Right ventricle myocardium inferior (tissue), 1 donor: ENCODE data around the gene CWC15. TPM values are rescaled to one million over a fixed set of nuclear protein-coding genes. Genes with fewer than 3 reads are reported as not detected.
"Not testable (repeated sequence)": the region's sequence is repeated elsewhere in the genome, so short reads cannot be mapped to it uniquely, and the experiment has no call there.

ENCODE experiments used
- ATAC-seq: fragments of 200-7000 bp; cut with Tn5 transposase; one replicate; pipeline ENCODE4 v1.9.1; 2020; ENCODE audit warnings: mild to moderate bottlenecking, moderate library complexity
- DNase-seq: peaks from one replicate; pipeline ENCODE4 v3.0.0; 2021; ENCODE audit errors: missing footprints
- intact Hi-C: fragments of 100-400 bp; cut with DNase I; formaldehyde crosslinking; loops from one replicate; pipeline ENCODE4 v1.11.0; 2022
- total RNA-seq: library from RNA; stranded (reverse); fragmentation: NEBNext Ultra II Directional; extraction: Animal tissue kit (Norgen Biotek cat#: 25700); gene quantifications from one replicate; pipeline ENCODE4 v1.2.1, GENCODE V29; 2021
- donor health status: DM: no; HTN: yes; CAD: no; lungs with severe emphysema.

Gene CWC15
- total RNA-seq, 1 donor from 2014 or later: 79.1 TPM

- intact Hi-C loops: no loop called here
- DNase-seq (no peak), ATAC-seq (no peak)
Observed at GRCh38 chr11:94959179-94959578, 14.2 kb downstream of the CWC15 start.

GRCh38 chr11:94958121-94958696 is 15.1 kb downstream of the CWC15 start:
- intact Hi-C loops: no loop called here
- ATAC-seq (no peak), DNase-seq (no peak)

- no peak for ATAC-seq
- DNase-seq: no peak
- intact Hi-C loops: no loop called here
Observed at GRCh38 chr11:94956963-94957362, 16.4 kb downstream of the CWC15 start.

DNA sequence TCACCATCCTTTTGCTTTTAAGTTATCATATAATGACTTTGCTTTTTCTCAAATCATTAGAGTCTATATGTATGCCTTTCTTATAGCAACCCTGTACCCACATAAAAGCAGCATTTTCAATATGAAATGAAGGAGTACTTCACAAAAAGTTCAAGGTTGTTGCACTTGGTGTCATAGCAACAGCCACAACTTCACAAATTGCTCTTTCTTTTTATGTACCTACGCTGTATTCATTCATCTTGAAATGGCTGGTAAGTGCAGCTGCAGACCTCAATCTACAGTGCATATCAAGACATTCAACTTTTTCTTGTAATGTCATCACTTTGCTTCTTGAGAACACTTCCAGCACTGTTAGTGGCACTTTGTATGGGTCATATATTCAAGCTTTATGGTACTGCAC is 18.6 kb downstream of the CWC15 start:
- DNase-seq: no peak
- no peak for ATAC-seq
- intact Hi-C loops: no loop called here

DNA sequence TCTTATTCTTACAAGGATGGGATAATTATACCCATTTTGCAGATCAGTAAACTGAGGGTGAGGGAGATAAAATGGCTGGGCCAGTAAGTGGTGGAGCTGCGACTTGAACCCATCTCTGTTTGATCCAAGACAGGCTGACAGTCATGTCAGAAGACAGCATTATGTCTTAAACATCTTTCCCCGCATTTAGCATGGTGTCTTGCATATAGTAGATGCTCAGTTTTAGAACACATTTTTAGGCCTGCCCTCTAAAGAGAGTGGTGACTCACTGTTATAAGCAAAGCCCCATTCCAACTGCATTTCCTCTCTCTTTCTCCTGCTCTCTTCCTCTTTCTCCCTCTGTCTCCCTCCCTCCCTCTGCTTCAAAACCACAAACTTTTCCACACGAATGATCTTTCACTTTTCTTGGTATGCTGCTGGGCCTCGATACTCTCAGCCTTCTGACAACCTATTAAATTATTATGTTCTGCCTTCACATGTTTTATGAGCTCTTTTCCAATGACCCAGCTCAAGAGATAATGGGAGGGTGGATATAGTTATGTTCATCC is 25.2 kb downstream of the CWC15 start:
- intact Hi-C loops: no loop called here
- no peak for DNase-seq
- no peak for ATAC-seq

DNA sequence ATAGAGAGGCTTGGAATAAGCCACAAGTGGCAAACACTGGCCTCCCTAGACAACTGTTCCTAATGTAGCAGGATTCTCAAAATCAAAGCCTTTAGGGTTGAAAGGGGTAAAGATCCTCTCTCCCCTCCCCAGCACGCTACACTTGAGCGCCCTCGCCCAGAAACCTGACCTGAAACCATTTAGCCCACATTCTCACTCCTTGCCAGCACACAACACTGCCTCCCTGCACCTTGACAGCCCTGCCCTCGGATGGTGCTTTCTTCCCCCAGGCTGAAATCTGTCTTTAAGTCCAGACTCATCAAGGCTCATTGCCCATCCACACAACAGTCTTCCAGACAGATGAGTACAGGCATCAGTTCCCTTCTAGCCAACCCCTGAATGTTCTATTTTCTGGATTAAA is 26.5 kb downstream of the CWC15 start:
- DNase-seq (no peak), ATAC-seq (no peak)
- intact Hi-C loops: no loop called here

DNA sequence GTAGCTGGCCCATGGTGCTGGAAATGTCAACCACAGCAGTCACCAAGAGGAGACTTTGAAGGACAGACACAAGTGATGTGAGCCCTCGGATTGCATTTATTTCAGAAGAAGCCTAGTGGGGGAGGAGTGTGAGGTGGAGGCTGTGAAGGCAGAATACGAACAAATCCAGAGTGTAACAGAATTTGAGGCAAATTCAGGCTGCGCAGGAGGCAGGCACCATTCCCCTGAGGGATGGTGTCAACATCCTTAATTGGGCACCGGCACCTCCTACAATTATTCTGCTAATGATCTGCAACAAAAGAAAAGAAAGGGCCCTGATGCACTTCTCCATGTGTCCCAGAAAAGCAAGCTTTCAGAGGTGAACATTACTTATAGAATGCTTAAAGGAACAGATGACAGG is 32.2 kb downstream of the CWC15 start:
- no peak for DNase-seq
- intact Hi-C loops: no loop called here
- no peak for ATAC-seq

DNA sequence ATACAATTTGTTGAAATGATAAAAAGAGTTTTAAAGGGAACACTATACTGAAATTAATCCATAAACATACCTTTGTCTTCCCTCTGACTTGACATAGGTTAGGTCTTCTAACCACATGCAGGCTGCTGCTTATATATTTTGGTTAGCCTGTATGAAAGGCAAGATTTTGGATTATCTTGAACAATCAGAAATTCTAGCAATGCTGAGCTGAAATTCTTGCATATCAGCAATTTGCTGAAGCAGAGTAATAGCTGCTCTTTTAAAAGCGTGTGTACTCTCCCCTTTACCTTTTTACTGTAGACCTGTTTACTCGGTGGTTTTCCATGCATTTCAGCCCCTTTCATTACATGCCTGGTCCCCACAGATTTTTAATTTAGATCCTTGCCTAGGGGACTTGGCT is 34.0 kb downstream of the CWC15 start:
- ATAC-seq (no peak), DNase-seq (no peak)
- intact Hi-C loops: no loop called here

GRCh38 chr11:94938095-94939055 is 35.0 kb downstream of the CWC15 start:
- peak; percentile 77 for ATAC-seq
- intact Hi-C loops: no loop called here

DNA sequence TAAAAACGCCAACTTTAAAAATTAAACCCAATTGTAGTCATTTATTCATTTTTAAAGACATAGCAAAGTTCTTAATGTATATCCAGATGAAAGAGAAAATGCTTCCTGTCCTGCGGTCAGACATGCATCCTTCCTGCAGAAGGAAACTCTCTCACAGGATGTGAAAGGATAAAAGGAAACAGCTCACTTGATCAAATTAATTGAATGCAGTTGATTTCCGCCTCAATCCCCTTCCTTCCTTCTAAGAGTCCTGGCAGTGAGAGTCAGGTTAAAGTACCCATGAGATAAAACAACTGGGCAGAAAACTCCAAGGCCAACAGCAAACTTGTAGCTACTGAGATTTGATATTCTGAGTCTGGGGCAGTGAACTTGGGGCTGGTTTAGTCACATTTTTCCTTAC is 38.5 kb downstream of the CWC15 start:
- DNase-seq: no peak
- ATAC-seq: no peak
- intact Hi-C loops: no loop called here

More at GRCh38 chr11:94938095-94939055, 35.0 kb downstream of the CWC15 start:
- DNase-seq: peak; percentile 83

GRCh38 chr11:94934362-94934761 is 39.0 kb downstream of the CWC15 start:
- intact Hi-C loops: no loop called here
- ATAC-seq (no peak), DNase-seq (no peak)

DNA sequence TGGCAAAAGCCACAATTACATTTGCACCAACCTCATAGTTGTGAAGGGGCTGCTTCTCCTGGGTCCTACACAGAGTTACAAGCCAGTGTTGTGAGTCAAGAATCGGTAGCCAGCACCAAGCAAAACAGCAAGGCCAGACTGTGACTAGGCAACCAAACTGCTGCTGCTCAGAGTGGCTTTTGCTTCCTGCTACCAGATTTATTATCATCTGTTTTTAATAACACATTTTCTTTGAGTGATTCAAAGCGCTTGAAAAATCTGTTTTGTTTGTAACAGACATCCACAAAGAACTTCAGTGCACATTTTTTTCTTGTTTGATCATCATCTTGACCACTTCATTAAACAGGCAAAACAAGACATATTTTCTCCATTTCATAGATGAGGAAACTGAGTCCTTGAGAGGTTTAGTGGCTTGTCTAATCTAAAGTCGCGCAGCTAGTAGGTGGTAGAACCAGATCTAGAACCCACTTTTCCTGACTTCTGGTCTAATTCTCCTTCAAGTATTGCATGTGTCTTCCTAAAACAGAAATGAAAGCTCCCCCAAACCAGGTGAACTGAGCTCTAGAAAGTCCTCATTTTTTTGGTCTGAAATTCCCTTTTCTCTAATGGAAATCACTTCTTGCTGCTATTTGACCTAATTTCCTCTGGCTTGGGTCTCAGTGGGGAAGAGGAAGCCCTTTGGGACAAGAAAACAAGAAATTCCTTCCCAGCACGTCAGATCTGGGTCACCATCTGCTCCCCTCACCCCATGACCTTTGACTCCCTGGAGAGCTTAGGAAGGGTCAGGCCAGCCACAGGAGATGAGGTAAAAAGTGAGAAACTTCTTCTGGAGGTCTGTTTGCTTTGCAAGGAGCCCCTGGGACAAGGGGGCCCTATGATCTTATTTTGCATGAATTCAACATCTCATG is 39.9 kb downstream of the CWC15 start:
- no peak for DNase-seq
- ATAC-seq: peak; percentile 66
- intact Hi-C loops: no loop called here

- intact Hi-C loops: no loop called here
- no peak for ATAC-seq
- DNase-seq: no peak
Observed at GRCh38 chr11:94932503-94932902, 40.9 kb downstream of the CWC15 start.

DNA sequence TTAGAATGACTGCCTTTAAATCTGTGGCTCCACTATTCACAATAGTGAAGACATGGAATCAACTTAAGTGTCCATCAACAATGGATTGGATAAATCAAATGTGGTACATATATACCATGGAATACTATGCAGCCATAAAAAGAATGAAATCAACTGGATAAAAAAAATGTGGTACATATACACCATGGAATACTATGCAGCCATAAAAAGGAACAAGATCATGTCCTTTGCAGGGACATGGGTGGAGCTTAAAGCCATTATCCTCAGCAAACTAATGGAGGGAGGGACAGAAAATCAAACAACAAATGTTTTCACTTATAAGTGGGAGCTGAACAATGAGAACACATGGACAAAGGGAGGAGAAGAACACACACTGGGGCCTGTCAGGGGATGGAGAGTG is 41.3 kb downstream of the CWC15 start:
- ATAC-seq, intact Hi-C loops, DNase-seq: not testable (repeated sequence)

DNA sequence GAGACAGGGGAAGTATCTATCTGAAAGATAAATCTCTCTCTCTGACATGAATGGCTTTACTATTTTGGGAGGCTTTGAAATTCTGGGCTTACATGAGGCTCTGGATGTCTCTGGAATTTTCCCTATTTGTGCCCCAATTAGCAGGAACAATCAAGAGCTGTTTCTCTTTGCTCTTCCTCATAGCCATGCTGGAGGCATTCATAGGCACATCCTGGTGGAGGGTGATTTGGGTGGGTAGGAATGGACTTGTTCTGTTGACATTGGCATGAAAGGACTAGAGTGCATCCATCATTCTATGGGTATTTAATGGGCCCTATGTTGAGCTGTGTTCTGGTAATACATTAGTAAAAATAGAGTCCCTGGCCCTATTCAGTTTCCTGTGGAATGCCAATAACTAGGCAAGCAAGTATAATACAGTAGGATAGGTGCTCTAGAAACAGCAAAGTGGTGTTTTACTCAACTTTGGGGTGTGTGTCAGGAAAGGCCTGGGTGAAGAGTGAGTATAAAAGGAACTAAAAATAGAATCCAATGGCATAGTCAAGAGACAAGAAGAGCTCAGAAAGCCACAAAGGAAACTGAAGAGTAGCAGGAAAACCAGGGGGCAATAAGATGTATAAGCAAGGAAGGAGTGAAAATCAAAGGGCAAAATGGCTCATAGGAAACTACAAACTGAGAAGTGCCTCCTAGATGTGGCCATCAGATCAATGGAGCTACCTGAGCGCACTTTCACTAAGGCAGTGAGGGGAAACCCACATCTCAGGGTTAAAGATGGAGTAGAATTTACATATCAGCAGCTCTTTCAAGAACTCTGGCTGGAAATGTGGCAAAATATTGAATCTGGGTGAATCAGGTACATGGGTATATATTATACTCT is 45.0 kb downstream of the CWC15 start:
- ATAC-seq: no peak
- intact Hi-C loops: no loop called here
- DNase-seq: no peak

GRCh38 chr11:94926698-94927237 is 46.6 kb downstream of the CWC15 start:
- DNase-seq: peak; percentile 84
- peak; percentile 94 for ATAC-seq
- intact Hi-C loops: no loop called here

- DNase-seq: no peak
- intact Hi-C loops: no loop called here
- ATAC-seq: no peak
Observed at GRCh38 chr11:94926271-94926625, 47.1 kb downstream of the CWC15 start.
